Vagina (tissue), 2 donors: ENCODE measurements around the gene SLC39A9. TPM values are rescaled to one million over a fixed set of nuclear protein-coding genes. Genes with fewer than 3 reads are reported as not detected.

ENCODE experiments used
- DNase-seq, 2 donors: peaks; one replicate each; pipeline ENCODE4 v3.0.0-alpha.2; 2017; ENCODE audit errors: extremely low spot score in 2 of 2
- H3K27ac ChIP-seq: fragments of 200-600 bp; sonication (generic); one replicate; pipeline ENCODE4 v1.5.1; 2019
- H3K27me3 ChIP-seq: fragments of 200-600 bp; sonication (generic); one replicate; pipeline ENCODE4 v1.5.1; 2019
- H3K36me3 ChIP-seq, 2 donors: fragments of 200-600 bp; sonication (generic); one replicate each; pipeline ENCODE4 v1.5.1; 2017 to 2019
- H3K4me1 ChIP-seq: fragments of 200-600 bp; sonication (generic); one replicate; pipeline ENCODE4 v1.5.1; 2019
- H3K4me3 ChIP-seq, 2 donors: fragments of 200-600 bp; sonication (generic); 1 replicate in 1 of 2; 2 replicates in 1 of 2; pipeline ENCODE4 v1.5.1; 2016 to 2019
- H3K9me3 ChIP-seq: fragments of 200-600 bp; sonication (generic); one replicate; pipeline ENCODE4 v1.5.1; 2019
- POLR2A ChIP-seq, 2 donors: fragments of 450-650 bp; IDR thresholded peaks; one replicate each; pipeline ENCODE4 v1.6.1; 2017; ENCODE audit warnings: antibody characterized with exemption in 2 of 2, mild to moderate bottlenecking in 2 of 2, moderate library complexity in 2 of 2
- POLR2AphosphoS5 ChIP-seq, 2 donors: sonication (generic); formaldehyde crosslinking; IDR thresholded peaks; one replicate each; pipeline ENCODE4 v1.9.0; 2017; ENCODE audit warnings: antibody characterized with exemption in 2 of 2, mild to moderate bottlenecking in 2 of 2, low read depth in 1 of 2; ENCODE audit not compliant: insufficient read depth in 1 of 2
- intact Hi-C: fragments of 100-400 bp; cut with DNase I; formaldehyde crosslinking; loops from one replicate; pipeline ENCODE4 v1.15.1; 2023
- total RNA-seq: library from RNA; depleted of rRNA; stranded (reverse); fragments of >200 nt; gene quantifications from one replicate; pipeline ENCODE4 v1.2.3, GENCODE V29; 2016
- TF ChIP-seq, protein P1 (sequence below), 3 experiments: fragments of 450-650 bp in 2 of 3; fragments of 200-600 bp in 1 of 3; sonication (generic) in 1 of 3; IDR thresholded peaks; one replicate each; pipeline ENCODE4 v1.5.1; 2017 to 2019; ENCODE audit warnings: antibody characterized with exemption in 3 of 3, mild to moderate bottlenecking in 2 of 3, moderate library complexity in 2 of 3

The SLC39A9 gene
- total RNA-seq, 1 donor from 2014 or later, result 46.7 TPM

DNA sequence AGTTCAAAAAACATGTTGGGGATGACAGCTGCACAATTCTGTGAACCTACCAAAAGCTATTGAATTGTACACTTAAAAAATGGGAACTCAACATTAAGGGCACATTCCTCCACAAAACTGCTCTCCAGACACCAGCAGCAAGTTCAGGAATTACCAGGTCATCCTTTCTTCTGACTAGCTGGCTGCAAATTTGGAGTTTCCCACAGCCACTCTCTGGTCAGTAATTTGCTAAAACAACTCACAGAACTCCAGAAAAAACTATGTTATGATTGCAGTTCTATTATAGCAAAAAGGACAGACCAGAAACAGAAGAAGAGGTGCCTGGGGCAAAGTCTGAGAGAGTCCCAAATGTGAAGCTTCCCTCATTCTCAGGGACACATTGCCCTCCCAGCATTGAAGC is 65.9 kb downstream of the SLC39A9 start:
- DNase-seq, result no peak
- no peaks in the 10 kb centered on the region for H3K9me3 ChIP-seq
- no peaks in the 10 kb centered on the region for H3K27me3 ChIP-seq
- H3K4me3 ChIP-seq, result no peak overlapping the region
- intact Hi-C loops, result loop anchor here (10.0 kb wide), 1 partner anchor 220 kb away; no protein-coding TSS in a partner anchor
- H3K36me3 ChIP-seq, result no peaks in the 10 kb centered on the region
- no peak overlapping the region for H3K27ac ChIP-seq
- TF ChIP-seq POLR2A (IDR thresholded peaks at IDR 0.05) (no peak), POLR2AphosphoS5 (IDR thresholded peaks at IDR 0.05; ENCODE audit: insufficient read depth in 1 of 2, low read depth in 1 of 2) (no peak)
- TF ChIP-seq, protein P1, sequence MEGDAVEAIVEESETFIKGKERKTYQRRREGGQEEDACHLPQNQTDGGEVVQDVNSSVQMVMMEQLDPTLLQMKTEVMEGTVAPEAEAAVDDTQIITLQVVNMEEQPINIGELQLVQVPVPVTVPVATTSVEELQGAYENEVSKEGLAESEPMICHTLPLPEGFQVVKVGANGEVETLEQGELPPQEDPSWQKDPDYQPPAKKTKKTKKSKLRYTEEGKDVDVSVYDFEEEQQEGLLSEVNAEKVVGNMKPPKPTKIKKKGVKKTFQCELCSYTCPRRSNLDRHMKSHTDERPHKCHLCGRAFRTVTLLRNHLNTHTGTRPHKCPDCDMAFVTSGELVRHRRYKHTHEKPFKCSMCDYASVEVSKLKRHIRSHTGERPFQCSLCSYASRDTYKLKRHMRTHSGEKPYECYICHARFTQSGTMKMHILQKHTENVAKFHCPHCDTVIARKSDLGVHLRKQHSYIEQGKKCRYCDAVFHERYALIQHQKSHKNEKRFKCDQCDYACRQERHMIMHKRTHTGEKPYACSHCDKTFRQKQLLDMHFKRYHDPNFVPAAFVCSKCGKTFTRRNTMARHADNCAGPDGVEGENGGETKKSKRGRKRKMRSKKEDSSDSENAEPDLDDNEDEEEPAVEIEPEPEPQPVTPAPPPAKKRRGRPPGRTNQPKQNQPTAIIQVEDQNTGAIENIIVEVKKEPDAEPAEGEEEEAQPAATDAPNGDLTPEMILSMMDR (IDR thresholded peaks at IDR 0.05), result no peak
- no peaks in the 10 kb centered on the region for H3K4me1 ChIP-seq

DNA sequence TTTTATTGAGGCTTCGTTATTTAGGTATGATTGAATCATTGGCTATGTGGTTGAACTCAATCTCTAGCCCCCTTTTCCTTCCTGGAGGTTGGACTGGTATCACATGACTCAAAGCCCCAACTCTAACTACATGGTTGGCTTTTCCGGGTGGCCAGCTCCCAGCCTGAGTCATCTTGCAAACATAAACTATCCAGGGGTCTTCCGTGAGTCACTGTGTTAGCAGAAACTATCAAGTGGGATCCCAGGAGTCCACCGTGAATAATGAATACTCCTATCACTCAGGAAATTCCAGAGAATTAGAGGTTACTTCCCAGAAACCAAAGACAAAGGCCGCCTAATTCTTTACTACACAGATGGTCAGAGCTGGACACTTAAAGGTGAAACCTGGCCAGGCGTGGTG is 66.3 kb downstream of the SLC39A9 start:
- Histone ChIP-seq H3K36me3 (no peaks in the 10 kb centered on the region), H3K9me3 (no peaks in the 10 kb centered on the region), H3K4me3 (no peak overlapping the region), H3K27me3 (no peaks in the 10 kb centered on the region), H3K4me1 (no peaks in the 10 kb centered on the region), H3K27ac (no peak overlapping the region)
- no peak for DNase-seq
- TF ChIP-seq POLR2AphosphoS5 (IDR thresholded peaks at IDR 0.05; ENCODE audit: insufficient read depth in 1 of 2, low read depth in 1 of 2) (no peak), POLR2A (IDR thresholded peaks at IDR 0.05) (no peak)
- TF ChIP-seq, protein P1 (IDR thresholded peaks at IDR 0.05), result no peak
- intact Hi-C loops, result loop anchor here (10.0 kb wide), 1 partner anchor 220 kb away; no protein-coding TSS in a partner anchor

DNA sequence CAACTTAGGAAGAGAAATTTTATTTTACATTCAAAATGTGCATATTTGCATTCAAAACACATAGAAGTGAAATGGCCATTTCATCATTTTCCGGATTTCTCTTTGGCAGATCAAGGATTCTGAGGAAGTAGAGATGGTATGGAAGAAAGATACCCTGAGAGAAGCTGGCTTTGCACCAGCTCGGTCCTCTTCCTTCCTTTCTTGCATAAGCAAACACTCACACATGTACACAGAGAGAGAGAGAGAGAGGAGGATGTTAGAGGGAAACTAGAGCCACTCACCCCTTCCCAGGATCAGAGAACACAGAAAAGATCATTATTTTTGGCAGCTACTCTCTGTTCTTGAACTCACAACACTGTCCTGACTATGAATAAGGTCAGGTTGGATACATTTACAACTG is 70.5 kb downstream of the SLC39A9 start:
- intact Hi-C loops, result loop anchor here (10.0 kb wide), 1 partner anchor 224 kb away; no protein-coding TSS in a partner anchor
- Histone ChIP-seq H3K27me3 (no peaks in the 10 kb centered on the region), H3K4me3 (no peak overlapping the region), H3K27ac (no peak overlapping the region), H3K9me3 (no peaks in the 10 kb centered on the region), H3K4me1 (no peaks in the 10 kb centered on the region), H3K36me3 (no peaks in the 10 kb centered on the region)
- no peak for TF ChIP-seq POLR2A (IDR thresholded peaks at IDR 0.05)
- TF ChIP-seq POLR2AphosphoS5 (IDR thresholded peaks at IDR 0.05; ENCODE audit: insufficient read depth in 1 of 2, low read depth in 1 of 2), result no peak
- TF ChIP-seq, protein P1 (IDR thresholded peaks at IDR 0.05), result no peak
- DNase-seq, result no peak

DNA sequence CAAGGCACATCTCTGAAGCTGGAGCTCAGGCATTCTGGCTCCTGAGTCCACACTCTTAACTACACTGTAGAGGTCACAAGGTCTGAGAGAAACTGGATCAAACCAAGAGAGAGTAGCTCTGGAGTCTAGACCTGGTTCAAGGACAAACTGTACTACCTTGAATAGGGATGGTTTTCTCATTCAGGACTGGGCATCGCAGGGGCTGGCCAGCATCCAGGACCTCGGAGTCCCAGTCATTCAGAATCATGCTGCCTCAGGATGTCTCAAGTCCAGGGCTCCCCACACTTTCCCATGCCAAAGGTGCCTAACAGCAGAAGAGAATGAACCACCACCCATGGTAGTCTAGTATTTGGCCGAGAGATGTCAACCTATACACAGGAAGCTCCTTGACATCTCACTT is 72.9 kb downstream of the SLC39A9 start:
- no peak for DNase-seq
- intact Hi-C loops, result no loop called here
- TF ChIP-seq POLR2AphosphoS5 (IDR thresholded peaks at IDR 0.05; ENCODE audit: insufficient read depth in 1 of 2, low read depth in 1 of 2) (no peak), POLR2A (IDR thresholded peaks at IDR 0.05) (no peak)
- TF ChIP-seq, protein P1 (IDR thresholded peaks at IDR 0.05), result no peak

DNA sequence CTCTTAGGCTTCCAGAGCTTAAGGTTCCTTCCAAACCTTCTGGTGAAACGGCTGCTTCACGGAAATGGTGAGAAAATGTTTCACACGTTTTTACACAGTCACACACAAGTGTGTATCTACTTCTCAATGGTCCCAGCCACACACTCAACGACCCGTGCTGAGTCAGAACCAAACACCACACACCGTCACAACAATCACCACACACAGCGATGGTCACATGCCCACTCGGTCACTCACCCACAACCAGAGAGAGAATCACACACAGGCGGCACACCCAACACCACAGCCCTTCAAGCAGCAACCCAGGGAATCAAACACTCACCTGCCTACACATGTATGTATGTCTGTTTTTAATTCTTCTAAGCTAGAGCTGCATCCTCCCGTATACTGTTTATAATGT is 73.4 kb downstream of the SLC39A9 start:
- intact Hi-C loops, result no loop called here
- Histone ChIP-seq H3K36me3 (no peaks in the 10 kb centered on the region), H3K9me3 (no peaks in the 10 kb centered on the region), H3K4me1 (no peaks in the 10 kb centered on the region), H3K27ac (no peak overlapping the region), H3K27me3 (no peaks in the 10 kb centered on the region), H3K4me3 (no peak overlapping the region)
- DNase-seq, result no peak
- TF ChIP-seq, protein P1 (IDR thresholded peaks at IDR 0.05), result no peak
- no peak for TF ChIP-seq POLR2AphosphoS5 (IDR thresholded peaks at IDR 0.05; ENCODE audit: insufficient read depth in 1 of 2, low read depth in 1 of 2)
- TF ChIP-seq POLR2A (IDR thresholded peaks at IDR 0.05), result no peak

More for the DNA sequence above, 72.9 kb downstream of the SLC39A9 start:
- no peaks in the 10 kb centered on the region for H3K4me1 ChIP-seq
- no peak overlapping the region for H3K4me3 ChIP-seq
- H3K27ac ChIP-seq, result no peak overlapping the region
- no peaks in the 10 kb centered on the region for H3K9me3 ChIP-seq
- H3K36me3 ChIP-seq, result no peaks in the 10 kb centered on the region
- no peaks in the 10 kb centered on the region for H3K27me3 ChIP-seq
